Parathyroid adenoma (tissue), 2 donors: ENCODE results near the gene AAR2.

Experiments used
- H2AFZ ChIP-seq: fragments of 300-600 bp; sonication (generic); one replicate; pipeline ENCODE4 v1.7.0; 2017; ENCODE audit warnings: antibody characterized with exemption, mild to moderate bottlenecking
- H3K27ac ChIP-seq: fragments of 300-600 bp; sonication (generic); one replicate; pipeline ENCODE4 v1.7.0; 2017
- H3K27me3 ChIP-seq: fragments of 300-600 bp; sonication (generic); one replicate; pipeline ENCODE4 v1.7.0; 2017; ENCODE audit warnings: low read length; ENCODE audit not compliant: control insufficient read depth, insufficient read depth
- H3K36me3 ChIP-seq: fragments of 300-600 bp; sonication (generic); one replicate; pipeline ENCODE4 v1.7.0; 2017; ENCODE audit warnings: low read length; ENCODE audit not compliant: control insufficient read depth, insufficient read depth
- H3K4me1 ChIP-seq: fragments of 300-600 bp; sonication (generic); one replicate; pipeline ENCODE4 v1.7.0; 2017; ENCODE audit warnings: control low read depth
- H3K4me2 ChIP-seq: fragments of 300-600 bp; sonication (generic); one replicate; pipeline ENCODE4 v1.7.0; 2017; ENCODE audit warnings: low read length
- H3K4me3 ChIP-seq: fragments of 300-600 bp; sonication (generic); one replicate; pipeline ENCODE4 v1.7.0; 2017; ENCODE audit warnings: low read depth, low read length
- H3K79me2 ChIP-seq: fragments of 300-600 bp; sonication (generic); one replicate; pipeline ENCODE4 v1.7.0; 2017; ENCODE audit warnings: control low read depth
- H3K9ac ChIP-seq: fragments of 300-600 bp; sonication (generic); one replicate; pipeline ENCODE4 v1.7.0; 2017; ENCODE audit warnings: mild to moderate bottlenecking
- H3K9me3 ChIP-seq: fragments of 300-600 bp; sonication (generic); one replicate; pipeline ENCODE4 v1.7.0; 2017; ENCODE audit warnings: low read length; ENCODE audit not compliant: control insufficient read depth
- CTCF ChIP-seq: fragments of 300-600 bp; sonication (generic); IDR thresholded peaks from one replicate; pipeline ENCODE4 v1.7.0; 2017; ENCODE audit warnings: antibody characterized with exemption, mild to moderate bottlenecking
- donor health status: primary hyperparathyroidism.

The AAR2 gene

GRCh38 chr20:36241678-36242077 lies 5.4 kb downstream of the AAR2 start:
- H3K9me3 ChIP-seq = no peaks in the 10 kb centered on the region
- no peaks in the 10 kb centered on the region for H3K36me3 ChIP-seq
- no peak overlapping the region for H3K27ac ChIP-seq
- no peak for TF ChIP-seq CTCF
- peaks cover 5% of the 10 kb centered on the region for H3K4me1 ChIP-seq
- H2AFZ ChIP-seq = no peak overlapping the region
- no peak overlapping the region for H3K4me3 ChIP-seq
- no peak overlapping the region for H3K9ac ChIP-seq
- H3K4me2 ChIP-seq = no peak overlapping the region
- no peaks in the 10 kb centered on the region for H3K27me3 ChIP-seq
- peaks cover 44% of the 10 kb centered on the region for H3K79me2 ChIP-seq

- Histone ChIP-seq H3K27ac (no peak overlapping the region), H3K9ac (no peak overlapping the region)
- TF ChIP-seq CTCF = no peak
Measured at GRCh38 chr20:36243726-36244125, 7.4 kb downstream of the AAR2 start.

GRCh38 chr20:36246401-36246800 lies 10.1 kb downstream of the AAR2 start:
- Histone ChIP-seq H3K4me2 (no peak overlapping the region), H3K79me2 (peaks cover 33% of the 10 kb centered on the region), H2AFZ (no peak overlapping the region), H3K27ac (no peak overlapping the region), H3K4me1 (no peaks in the 10 kb centered on the region), H3K36me3 (no peaks in the 10 kb centered on the region), H3K27me3 (no peaks in the 10 kb centered on the region), H3K9ac (no peak overlapping the region), H3K4me3 (no peak overlapping the region), H3K9me3 (no peaks in the 10 kb centered on the region)
- TF ChIP-seq CTCF = no peak

More at GRCh38 chr20:36243726-36244125, 7.4 kb downstream of the AAR2 start:
- Histone ChIP-seq H3K4me2 (no peak overlapping the region), H3K9me3 (no peaks in the 10 kb centered on the region), H2AFZ (no peak overlapping the region), H3K79me2 (peaks cover 36% of the 10 kb centered on the region), H3K36me3 (no peaks in the 10 kb centered on the region), H3K4me1 (no peaks in the 10 kb centered on the region), H3K27me3 (no peaks in the 10 kb centered on the region), H3K4me3 (no peak overlapping the region)

- Histone ChIP-seq H2AFZ (no peak overlapping the region), H3K27me3 (no peaks in the 10 kb centered on the region), H3K9me3 (no peaks in the 10 kb centered on the region)
Measured at GRCh38 chr20:36248836-36249235, 12.6 kb downstream of the AAR2 start.

More at GRCh38 chr20:36248836-36249235, 12.6 kb downstream of the AAR2 start:
- H3K36me3 ChIP-seq = no peaks in the 10 kb centered on the region
- no peak overlapping the region for H3K4me2 ChIP-seq
- no peak overlapping the region for H3K9ac ChIP-seq
- no peak for TF ChIP-seq CTCF
- H3K79me2 ChIP-seq = peaks cover 28% of the 10 kb centered on the region
- no peak overlapping the region for H3K27ac ChIP-seq
- no peaks in the 10 kb centered on the region for H3K4me1 ChIP-seq
- H3K4me3 ChIP-seq = no peak overlapping the region
